Gastrocnemius medialis (tissue), 4 donors: ENCODE measurements around the gene CDS2.

ENCODE experiments used
- POLR2A ChIP-seq, 2 donors: fragments of 450-650 bp; IDR thresholded peaks; one replicate each; pipeline ENCODE4 v1.6.1; 2017; ENCODE audit warnings: antibody characterized with exemption in 2 of 2, mild to moderate bottlenecking in 2 of 2, moderate library complexity in 2 of 2
- TF ChIP-seq, protein P1 (sequence below), 5 experiments: fragments of 450-650 bp in 3 of 5; fragments of 200-600 bp in 2 of 5; sonication (generic) in 2 of 5; IDR thresholded peaks in 4 of 5; conservative IDR thresholded peaks in 1 of 5; 1 replicate in 4 of 5; 2 replicates in 1 of 5; pipeline ENCODE4 v1.5.1; 2016 to 2019; ENCODE audit warnings: antibody characterized with exemption in 5 of 5, mild to moderate bottlenecking in 3 of 5, moderate library complexity in 3 of 5

DNA sequence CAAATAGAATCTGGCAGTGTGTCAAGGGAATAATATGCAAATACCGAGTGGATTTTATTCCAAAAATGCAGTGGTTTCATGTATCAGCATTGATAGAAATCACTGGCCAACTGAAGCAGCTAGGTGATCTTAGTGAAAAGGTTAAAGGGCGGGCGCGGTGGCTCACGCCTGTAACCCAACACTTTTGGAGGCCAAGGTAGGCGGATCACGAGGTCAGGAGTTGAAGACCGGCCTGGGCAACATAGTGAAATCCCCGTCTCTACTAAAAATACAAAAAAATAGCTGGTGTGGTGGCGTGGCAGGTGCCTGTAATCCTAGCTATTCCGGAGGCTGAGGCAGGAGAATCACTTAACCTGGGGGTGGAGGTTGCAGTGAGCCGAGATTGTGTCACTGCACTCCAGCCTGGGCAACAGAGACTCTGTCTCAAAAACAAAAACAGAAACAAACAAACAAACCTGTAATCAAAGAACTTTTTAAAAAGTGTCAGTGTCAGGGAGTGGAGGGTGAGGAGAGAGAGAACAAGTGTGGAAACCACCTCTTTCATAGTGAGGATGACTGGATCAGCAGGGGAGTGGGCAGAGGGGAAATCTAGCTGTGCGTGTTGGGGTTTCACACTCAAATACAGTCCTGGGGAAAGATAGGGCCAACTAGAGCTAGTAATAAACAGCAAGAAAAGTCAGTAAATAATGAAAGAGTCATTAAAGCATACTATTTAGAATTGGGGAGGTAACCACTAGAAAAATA is 57.1 kb downstream of the CDS2 start:
- TF ChIP-seq, protein P1, sequence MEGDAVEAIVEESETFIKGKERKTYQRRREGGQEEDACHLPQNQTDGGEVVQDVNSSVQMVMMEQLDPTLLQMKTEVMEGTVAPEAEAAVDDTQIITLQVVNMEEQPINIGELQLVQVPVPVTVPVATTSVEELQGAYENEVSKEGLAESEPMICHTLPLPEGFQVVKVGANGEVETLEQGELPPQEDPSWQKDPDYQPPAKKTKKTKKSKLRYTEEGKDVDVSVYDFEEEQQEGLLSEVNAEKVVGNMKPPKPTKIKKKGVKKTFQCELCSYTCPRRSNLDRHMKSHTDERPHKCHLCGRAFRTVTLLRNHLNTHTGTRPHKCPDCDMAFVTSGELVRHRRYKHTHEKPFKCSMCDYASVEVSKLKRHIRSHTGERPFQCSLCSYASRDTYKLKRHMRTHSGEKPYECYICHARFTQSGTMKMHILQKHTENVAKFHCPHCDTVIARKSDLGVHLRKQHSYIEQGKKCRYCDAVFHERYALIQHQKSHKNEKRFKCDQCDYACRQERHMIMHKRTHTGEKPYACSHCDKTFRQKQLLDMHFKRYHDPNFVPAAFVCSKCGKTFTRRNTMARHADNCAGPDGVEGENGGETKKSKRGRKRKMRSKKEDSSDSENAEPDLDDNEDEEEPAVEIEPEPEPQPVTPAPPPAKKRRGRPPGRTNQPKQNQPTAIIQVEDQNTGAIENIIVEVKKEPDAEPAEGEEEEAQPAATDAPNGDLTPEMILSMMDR (IDR thresholded peaks at IDR 0.05 in 4 of 5, conservative IDR thresholded peaks at IDR 0.05 in 1 of 5): no peak
- TF ChIP-seq POLR2A (IDR thresholded peaks at IDR 0.05): no peak
